Parathyroid adenoma (tissue), 2 donors: ENCODE measurements around the gene TMEM178B.

ENCODE experiments used
- H2AFZ ChIP-seq: fragments of 300-600 bp; sonication (generic); one replicate; pipeline ENCODE4 v1.7.0; 2017; ENCODE audit warnings: antibody characterized with exemption, mild to moderate bottlenecking
- H3K27ac ChIP-seq: fragments of 300-600 bp; sonication (generic); one replicate; pipeline ENCODE4 v1.7.0; 2017
- H3K27me3 ChIP-seq: fragments of 300-600 bp; sonication (generic); one replicate; pipeline ENCODE4 v1.7.0; 2017; ENCODE audit warnings: low read length; ENCODE audit not compliant: control insufficient read depth, insufficient read depth
- H3K36me3 ChIP-seq: fragments of 300-600 bp; sonication (generic); one replicate; pipeline ENCODE4 v1.7.0; 2017; ENCODE audit warnings: low read length; ENCODE audit not compliant: control insufficient read depth, insufficient read depth
- H3K4me1 ChIP-seq: fragments of 300-600 bp; sonication (generic); one replicate; pipeline ENCODE4 v1.7.0; 2017; ENCODE audit warnings: control low read depth
- H3K4me2 ChIP-seq: fragments of 300-600 bp; sonication (generic); one replicate; pipeline ENCODE4 v1.7.0; 2017; ENCODE audit warnings: low read length
- H3K4me3 ChIP-seq: fragments of 300-600 bp; sonication (generic); one replicate; pipeline ENCODE4 v1.7.0; 2017; ENCODE audit warnings: low read depth, low read length
- H3K79me2 ChIP-seq: fragments of 300-600 bp; sonication (generic); one replicate; pipeline ENCODE4 v1.7.0; 2017; ENCODE audit warnings: control low read depth
- H3K9ac ChIP-seq: fragments of 300-600 bp; sonication (generic); one replicate; pipeline ENCODE4 v1.7.0; 2017; ENCODE audit warnings: mild to moderate bottlenecking
- H3K9me3 ChIP-seq: fragments of 300-600 bp; sonication (generic); one replicate; pipeline ENCODE4 v1.7.0; 2017; ENCODE audit warnings: low read length; ENCODE audit not compliant: control insufficient read depth
- TF ChIP-seq, protein P1 (sequence below): fragments of 300-600 bp; sonication (generic); IDR thresholded peaks from one replicate; pipeline ENCODE4 v1.7.0; 2017; ENCODE audit warnings: antibody characterized with exemption, mild to moderate bottlenecking
- donor health status: primary hyperparathyroidism.

TMEM178B gene

DNA sequence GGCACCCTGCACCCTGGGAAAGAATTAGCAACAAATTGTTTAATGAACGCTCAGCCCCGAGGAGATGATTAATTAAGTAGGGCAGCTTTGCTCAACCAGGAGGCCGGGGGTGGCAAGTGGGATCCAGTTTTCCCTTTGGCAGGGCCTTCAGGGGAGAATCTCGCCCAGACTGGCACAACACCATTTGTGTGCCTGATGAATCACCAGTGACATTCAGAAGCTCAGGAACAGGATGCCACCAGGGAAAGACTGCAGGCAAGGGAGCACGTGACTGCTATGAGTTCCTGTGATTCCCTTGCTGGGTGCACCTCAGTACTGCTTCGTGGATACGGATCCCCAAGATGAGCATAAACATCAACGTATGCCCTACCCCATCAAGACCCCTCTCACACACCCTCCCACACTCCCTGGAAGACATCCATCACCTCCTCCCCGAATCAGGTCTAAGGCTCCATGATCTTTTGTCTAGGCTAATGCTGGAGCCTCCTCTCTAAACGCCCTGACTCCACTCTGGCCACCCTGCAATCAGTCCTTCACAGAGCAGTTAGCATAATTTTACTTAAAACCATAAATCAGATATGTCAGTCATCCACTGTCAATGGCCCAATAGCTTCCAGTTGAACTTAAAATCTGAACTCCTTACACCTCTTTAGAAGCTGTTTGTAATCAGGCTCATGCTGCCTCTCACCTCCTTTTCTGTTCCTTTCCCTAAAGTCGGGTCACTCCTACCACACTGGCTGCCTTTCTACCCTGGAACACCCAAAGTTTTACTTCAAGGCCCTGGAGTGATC lies 368.2 kb downstream of the TMEM178B start:
- H3K27me3 ChIP-seq: no peaks in the 10 kb centered on the region
- H3K4me1 ChIP-seq: no peaks in the 10 kb centered on the region
- no peak overlapping the region for H3K9ac ChIP-seq
- no peaks in the 10 kb centered on the region for H3K9me3 ChIP-seq
- H3K4me3 ChIP-seq: no peak overlapping the region
- TF ChIP-seq, protein P1, sequence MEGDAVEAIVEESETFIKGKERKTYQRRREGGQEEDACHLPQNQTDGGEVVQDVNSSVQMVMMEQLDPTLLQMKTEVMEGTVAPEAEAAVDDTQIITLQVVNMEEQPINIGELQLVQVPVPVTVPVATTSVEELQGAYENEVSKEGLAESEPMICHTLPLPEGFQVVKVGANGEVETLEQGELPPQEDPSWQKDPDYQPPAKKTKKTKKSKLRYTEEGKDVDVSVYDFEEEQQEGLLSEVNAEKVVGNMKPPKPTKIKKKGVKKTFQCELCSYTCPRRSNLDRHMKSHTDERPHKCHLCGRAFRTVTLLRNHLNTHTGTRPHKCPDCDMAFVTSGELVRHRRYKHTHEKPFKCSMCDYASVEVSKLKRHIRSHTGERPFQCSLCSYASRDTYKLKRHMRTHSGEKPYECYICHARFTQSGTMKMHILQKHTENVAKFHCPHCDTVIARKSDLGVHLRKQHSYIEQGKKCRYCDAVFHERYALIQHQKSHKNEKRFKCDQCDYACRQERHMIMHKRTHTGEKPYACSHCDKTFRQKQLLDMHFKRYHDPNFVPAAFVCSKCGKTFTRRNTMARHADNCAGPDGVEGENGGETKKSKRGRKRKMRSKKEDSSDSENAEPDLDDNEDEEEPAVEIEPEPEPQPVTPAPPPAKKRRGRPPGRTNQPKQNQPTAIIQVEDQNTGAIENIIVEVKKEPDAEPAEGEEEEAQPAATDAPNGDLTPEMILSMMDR: no peak
- H3K27ac ChIP-seq: no peak overlapping the region
- H3K79me2 ChIP-seq: peaks cover 4% of the 10 kb centered on the region
- no peak overlapping the region for H3K4me2 ChIP-seq
- H3K36me3 ChIP-seq: no peaks in the 10 kb centered on the region
- H2AFZ ChIP-seq: no peak overlapping the region

DNA sequence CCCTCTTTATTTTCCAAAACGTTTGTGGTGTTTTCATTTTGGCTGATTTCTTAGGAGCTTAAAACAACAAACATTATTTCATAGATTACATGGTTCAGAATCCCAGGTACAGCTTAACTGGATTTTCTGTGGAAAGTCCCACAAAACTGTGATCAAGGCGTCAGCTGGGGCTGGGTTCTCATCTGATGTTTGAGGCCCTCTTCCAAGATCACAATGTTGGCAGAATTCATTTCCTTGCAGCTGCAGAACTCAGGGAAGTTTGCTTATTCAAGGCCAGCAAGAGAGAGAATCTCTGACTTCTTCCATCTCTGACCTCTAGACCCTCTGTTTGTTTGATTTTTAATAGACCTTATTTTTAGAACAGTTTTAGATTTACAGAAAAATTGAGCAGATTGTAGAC lies 368.9 kb downstream of the TMEM178B start:
- H3K4me2 ChIP-seq: no peak overlapping the region

DNA sequence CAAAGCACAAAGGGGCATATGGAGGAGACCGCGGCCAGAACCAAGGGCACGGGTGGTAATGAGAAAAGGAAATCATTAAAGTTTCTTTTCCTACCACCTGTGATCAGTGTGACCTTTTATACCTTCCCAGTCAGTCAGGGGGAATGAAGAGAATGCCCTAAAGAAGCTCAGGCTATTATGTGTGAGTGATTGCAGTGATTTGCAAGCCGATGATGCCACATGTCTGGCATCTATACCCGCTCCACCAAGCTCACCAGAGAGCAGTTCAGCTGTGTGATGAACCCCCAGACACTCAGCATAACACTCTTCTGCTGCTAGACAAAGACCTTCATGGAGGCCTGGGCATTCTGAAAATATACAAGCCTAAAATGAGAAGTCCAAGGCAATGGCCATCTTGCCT lies 371.1 kb downstream of the TMEM178B start:
- Histone ChIP-seq H3K27ac (no peak overlapping the region), H3K9me3 (no peaks in the 10 kb centered on the region), H3K4me2 (no peak overlapping the region), H2AFZ (no peak overlapping the region), H3K4me3 (no peak overlapping the region), H3K4me1 (peaks cover 4% of the 10 kb centered on the region), H3K9ac (no peak overlapping the region), H3K36me3 (no peaks in the 10 kb centered on the region), H3K27me3 (no peaks in the 10 kb centered on the region), H3K79me2 (peaks cover 4% of the 10 kb centered on the region)
- TF ChIP-seq, protein P1: no peak

More for the DNA sequence above, 368.9 kb downstream of the TMEM178B start:
- TF ChIP-seq, protein P1: no peak
- Histone ChIP-seq H3K36me3 (no peaks in the 10 kb centered on the region), H3K27ac (no peak overlapping the region), H3K9me3 (no peaks in the 10 kb centered on the region), H3K4me1 (no peaks in the 10 kb centered on the region), H3K9ac (no peak overlapping the region), H2AFZ (no peak overlapping the region), H3K4me3 (no peak overlapping the region), H3K27me3 (no peaks in the 10 kb centered on the region), H3K79me2 (peaks cover 4% of the 10 kb centered on the region)

GRCh38 chr7:141451232-141451631 lies 377.4 kb downstream of the TMEM178B start:
- H3K27ac ChIP-seq: no peak overlapping the region
- peaks cover 4% of the 10 kb centered on the region for H3K4me1 ChIP-seq
- TF ChIP-seq, protein P1: no peak
- no peak overlapping the region for H3K4me2 ChIP-seq
- no peaks in the 10 kb centered on the region for H3K79me2 ChIP-seq
- H3K9me3 ChIP-seq: no peaks in the 10 kb centered on the region
- H3K27me3 ChIP-seq: no peaks in the 10 kb centered on the region
- no peak overlapping the region for H2AFZ ChIP-seq
- H3K4me3 ChIP-seq: no peak overlapping the region
- no peak overlapping the region for H3K9ac ChIP-seq
- H3K36me3 ChIP-seq: no peaks in the 10 kb centered on the region

- no peak overlapping the region for H3K4me2 ChIP-seq
- no peak overlapping the region for H2AFZ ChIP-seq
- no peak overlapping the region for H3K9ac ChIP-seq
- no peaks in the 10 kb centered on the region for H3K27me3 ChIP-seq
- peaks cover 4% of the 10 kb centered on the region for H3K4me1 ChIP-seq
- no peak overlapping the region for H3K27ac ChIP-seq
- H3K36me3 ChIP-seq: no peaks in the 10 kb centered on the region
- H3K79me2 ChIP-seq: no peaks in the 10 kb centered on the region
- TF ChIP-seq, protein P1: no peak
- no peaks in the 10 kb centered on the region for H3K9me3 ChIP-seq
- no peak overlapping the region for H3K4me3 ChIP-seq
Measured at GRCh38 chr7:141452911-141453310, 379.0 kb downstream of the TMEM178B start.
